Measurements from ENCODE around the gene ZNF230. TPM values are rescaled to one million over a fixed set of nuclear protein-coding genes. Genes with fewer than 3 reads are reported as not detected.
A peak's percentile ranks its signal among the peaks of the same experiment; 100 is the strongest.

The ZNF230 gene
- 3.0 and 3.6 TPM in 2 replicates for total RNA-seq
- 1.8 TPM for polyA plus RNA-seq (2012)

DNA sequence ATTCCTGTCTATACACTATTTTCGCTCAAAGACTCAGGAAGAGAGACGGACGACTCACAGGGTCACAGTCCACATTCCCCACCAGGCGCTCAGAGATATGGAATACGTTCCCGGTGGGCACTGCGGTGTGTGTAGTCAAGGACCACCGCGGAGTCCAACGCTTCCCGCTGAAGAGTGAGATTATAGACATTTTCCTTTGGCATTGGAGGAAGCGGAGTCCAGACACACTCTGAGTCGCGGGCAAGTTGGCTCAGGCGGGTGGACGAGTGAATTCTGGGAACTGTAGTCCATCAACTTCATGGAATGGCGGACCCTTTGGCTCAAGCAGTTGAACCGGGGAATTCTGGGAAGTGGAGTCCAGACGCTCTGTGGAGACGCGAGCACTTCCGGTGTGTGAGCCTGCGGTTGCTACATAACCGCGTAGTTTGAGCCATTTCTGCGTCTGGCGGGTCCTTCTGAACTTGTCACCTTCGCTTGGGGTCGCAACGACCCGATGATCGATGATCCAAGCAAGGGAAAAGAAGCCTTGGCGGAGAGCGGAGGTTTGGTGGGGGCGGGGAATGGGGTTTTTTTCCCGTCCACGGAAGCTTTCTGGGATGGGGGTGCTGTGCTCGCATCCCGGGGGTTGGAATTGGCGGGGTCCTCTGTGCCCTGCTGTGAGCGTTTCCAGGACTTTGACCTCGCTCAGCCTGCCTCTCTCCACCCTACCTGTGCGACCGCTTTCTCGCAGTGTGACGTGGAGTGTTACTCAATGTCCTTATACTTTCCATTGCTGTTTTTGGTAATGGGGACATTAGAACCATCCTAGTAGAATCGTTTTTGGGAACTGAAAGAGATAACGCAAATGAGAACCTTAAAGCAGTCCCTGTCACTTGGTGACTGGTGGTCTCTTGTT, at the start of gene ZNF230:
TSS of gene ZNF230 (plus strand) at position 392 of the 895 bp plus-strand sequence. CDS start 4,122 bp downstream, outside the sequence.
- DNase-seq (ENCODE audit: low read depth), result peak; percentile 97

DNA sequence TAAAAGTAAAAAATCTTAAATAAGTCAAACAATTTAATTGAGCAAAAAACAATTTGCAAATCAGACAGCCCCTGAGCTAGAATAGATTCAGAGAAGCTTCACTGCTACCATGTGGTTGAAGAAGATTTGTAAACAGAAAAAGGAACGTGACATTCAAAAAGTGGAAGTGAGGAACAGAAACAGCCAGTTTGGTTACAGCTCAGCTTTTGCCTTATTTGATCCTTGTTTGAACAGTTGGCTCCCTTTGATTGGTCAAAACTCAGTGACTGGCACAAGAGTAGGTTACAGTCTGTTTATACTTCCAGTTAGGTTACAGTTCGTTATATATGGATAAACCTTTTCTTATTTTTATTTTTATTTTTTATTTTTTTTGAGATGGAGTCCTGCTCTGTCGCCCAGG, 45.9 kb upstream of the ZNF230 start:
- no peak for DNase-seq (ENCODE audit: low read depth)

DNA sequence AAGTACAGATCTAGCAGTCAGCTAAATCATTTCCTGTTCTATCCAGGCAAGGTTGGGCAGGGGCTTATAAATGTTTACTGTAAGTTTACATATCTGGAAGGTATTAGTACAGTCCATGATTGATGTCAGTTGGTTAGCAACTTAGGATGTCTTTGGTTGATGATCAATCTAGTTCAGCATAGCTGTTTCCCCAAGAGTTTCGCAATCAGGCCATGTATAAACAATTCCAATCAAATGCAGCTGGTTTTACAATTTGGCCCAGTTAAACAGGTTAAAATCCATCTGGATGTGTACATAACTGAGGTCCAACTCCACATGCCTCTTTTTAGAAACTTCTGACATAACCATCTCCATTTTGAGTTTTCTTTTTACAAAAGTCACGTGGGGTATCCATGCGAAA, 44.9 kb upstream of the ZNF230 start:
- DNase-seq (ENCODE audit: low read depth), result no peak

DNA sequence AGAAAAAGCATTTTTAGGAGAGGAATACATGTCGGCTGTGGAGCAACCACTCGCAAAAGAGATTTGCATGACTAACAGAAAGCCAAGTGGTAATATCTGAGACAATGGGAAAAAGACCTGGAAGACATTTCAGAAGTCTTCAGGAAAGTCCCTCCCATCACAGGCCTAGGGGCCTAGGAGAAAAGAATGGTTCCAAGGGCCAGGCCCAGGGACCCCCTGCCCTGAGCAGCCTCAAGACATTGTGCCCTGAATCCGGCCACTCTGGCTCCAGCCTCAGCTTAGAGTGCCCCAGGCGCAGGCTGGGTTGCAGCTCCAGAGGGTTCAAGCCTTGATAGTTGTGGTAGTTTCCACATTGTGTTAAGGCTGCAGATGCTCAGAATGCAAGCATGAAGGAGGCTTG, 42.3 kb upstream of the ZNF230 start:
- no peak for DNase-seq (ENCODE audit: low read depth)

DNA sequence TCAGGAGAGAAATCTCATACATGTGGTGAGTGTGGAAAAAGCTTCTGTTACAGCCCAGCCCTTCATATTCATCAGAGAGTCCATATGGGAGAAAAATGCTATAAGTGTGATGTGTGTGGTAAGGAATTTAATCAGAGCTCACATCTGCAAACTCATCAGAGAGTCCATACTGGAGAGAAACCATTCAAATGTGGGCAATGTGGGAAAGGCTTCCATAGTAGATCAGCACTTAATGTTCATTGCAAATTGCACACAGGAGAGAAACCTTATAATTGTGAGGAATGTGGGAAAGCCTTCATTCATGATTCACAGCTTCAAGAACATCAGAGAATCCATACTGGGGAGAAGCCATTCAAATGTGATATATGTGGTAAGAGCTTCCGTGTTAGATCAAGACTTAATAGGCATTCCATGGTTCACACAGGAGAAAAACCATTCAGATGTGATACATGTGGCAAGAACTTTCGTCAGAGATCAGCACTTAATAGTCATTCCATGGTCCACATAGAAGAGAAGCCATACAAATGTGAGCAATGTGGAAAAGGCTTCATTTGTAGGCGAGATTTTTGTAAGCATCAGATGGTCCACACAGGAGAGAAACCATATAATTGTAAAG, 36.6 kb upstream of the ZNF230 start:
- peak; percentile 1 for DNase-seq (ENCODE audit: low read depth)

DNA sequence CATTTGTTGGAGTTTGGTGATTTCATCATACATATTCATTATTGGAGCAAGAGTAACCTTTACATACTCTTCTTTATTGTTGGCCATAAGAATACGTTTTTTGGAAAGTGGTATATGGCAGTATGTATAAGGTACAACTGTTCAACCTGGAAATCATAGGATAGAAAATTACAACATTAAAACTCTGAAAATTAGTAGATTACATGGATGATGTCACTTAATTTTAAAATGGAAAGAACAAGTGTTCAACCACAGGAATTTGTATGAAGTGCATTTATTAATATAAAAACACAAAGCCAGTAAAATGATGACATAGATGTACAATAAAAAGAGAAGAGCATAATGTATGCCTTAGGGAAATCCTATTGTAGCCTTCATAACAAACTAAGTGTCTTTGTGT, 26.0 kb upstream of the ZNF230 start:
- DNase-seq (ENCODE audit: low read depth), result no peak

DNA sequence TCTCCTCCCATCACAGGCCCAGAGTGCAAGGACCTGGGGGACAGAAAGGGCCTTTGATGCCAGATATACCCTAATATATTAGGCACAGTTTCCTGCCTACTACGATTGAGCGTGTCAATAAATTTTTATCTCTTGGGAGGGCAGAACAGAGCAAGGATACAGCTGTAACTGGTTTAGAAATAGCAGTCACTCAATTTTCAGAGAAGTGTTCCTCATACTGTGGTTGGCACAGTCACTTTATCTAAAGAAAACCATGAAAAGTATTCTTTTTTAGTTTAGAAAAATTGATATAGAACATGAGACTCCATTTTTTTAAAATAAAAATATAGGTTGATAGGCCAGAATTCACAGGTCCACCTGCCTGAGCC, 19.2 kb upstream of the ZNF230 start:
- DNase-seq (ENCODE audit: low read depth), result no peak

DNA sequence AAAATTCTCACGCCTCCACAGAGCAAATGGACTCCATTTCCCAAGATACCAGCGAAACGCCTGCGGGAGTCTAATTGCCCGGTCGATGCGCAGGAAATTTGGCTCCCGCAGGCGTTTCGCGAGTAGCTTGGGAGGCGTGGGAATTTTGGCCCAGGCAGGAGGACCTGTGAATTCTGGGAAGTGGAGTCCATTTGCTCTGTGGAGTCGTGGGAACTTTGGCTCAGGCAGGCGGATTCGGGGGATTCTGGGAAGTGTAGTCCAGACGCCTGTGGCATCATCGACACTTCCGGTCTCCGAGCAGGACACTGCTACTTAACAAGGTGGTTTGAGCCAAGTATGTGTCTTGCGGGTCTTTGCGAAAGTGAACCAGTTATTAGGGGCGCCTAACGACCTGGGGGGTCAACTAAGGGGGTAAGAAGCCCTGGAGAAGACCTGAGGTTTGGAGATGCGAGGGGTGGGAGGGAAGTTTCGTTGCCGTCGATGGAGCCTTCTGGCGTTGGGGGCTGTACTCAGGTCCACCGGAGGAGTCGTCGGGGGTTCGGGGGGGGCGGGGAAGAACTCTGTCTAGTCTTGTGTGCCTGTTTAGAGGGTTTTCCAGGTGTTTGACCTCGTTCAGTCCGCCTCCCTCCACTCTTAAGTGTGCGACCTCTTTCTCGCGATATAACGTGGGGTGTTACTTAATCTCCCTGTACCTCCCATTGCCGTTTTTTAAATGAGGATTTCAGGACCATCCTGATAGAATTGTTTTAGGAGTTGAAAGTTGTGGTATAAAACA, 18.7 kb upstream of the ZNF230 start, which contains the start of gene ZNF155:
TSS of gene ZNF155 (plus strand) at position 277 of the 775 bp plus-strand sequence. CDS start 4,356 bp downstream, outside the sequence.
- peak; percentile 99 for DNase-seq (ENCODE audit: low read depth)

DNA sequence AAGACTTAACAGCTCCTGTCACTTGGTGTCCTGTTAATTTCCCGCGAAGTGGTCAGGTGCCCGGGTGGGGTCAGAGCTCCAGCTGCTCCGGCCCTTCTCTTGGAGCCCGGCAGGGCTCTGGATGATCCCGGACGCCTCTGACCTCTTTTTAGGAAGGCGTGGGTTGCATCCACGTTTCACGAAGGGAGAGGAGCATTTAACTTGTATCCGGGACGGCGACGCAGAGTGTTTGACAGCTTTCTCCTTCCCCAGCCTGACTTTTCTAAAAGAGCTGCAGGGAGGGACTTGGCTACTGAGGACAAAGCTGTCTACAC, 18.1 kb upstream of the ZNF230 start:
- no peak for DNase-seq (ENCODE audit: low read depth)

DNA sequence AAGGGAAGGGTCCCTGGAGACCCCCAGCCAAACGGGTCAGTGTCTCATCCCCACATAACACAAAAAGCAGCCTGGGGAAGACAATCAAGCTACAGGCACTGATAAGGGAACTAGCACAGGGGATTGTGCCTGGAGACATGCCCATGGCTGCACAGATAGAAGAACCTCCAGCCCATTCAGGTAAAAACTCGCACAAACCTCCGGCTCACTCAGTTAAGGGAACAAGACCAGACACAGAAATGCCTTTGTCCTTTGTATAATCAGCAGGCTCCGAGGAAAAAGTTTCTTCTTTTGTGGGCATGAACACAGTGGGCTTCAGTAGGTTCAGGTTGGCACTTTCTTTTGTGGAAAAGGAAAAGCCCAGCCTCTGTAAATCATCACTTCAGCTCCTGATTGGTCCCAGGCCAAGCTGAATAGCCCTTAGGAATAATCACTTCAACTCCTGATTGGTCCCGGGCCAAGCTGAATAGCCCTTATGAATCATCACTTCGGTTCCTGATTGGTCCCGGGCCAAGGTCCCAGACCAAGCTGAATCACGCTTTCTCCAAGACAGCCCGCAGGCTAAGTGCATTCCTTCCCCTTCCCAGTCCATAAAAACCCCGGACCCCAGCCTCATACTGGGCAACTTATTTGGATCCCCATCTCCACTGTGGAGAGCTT, 5.0 kb upstream of the ZNF230 start:
- peak; percentile 4 for DNase-seq (ENCODE audit: low read depth)

DNA sequence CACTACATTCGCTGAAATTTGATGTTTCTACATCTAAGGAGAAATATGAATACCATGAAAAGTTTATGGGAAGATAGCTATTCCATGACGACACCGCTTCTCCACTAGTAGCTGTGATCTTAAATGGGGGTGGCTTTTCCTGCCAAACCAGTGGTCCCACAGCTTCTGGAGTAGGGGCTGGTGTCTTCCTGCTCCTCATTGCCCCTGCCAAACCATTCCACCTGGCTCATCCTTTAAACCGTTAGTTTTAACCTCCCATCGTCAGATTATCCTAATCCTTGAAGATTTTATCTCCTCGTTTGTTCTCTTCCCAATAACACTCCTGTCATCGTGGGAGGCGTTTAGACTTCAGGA, 568 bp upstream of the ZNF230 start:
- DNase-seq (ENCODE audit: low read depth), result no peak

DNA sequence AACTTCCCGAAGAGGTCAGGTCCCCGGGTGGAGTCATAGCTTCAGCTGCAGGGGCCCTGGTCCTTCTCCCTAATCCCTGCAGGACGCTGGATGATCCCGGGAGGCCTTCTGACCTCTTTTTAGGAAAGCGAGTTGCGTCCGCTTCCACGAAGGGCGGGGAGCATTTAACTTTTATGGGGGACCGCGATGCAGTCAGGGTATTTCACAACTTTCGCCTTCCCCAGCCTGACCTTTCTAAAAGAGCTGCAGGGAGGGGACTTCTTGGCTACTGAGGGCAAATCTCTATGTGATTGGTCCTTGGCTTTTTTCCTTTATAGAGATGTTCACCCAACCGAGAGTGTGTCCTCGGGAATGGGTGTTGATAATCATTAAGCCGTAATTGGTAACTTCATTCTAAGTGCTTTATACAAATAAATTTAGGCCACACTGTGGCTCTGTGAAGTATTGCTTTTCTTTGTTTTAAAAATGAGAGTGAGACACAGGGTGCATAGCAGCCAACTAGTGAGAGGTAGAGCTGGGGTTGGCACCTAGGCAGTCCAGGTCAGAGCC, 778 bp downstream of the ZNF230 start:
- peak; percentile 6 for DNase-seq (ENCODE audit: low read depth)

DNA sequence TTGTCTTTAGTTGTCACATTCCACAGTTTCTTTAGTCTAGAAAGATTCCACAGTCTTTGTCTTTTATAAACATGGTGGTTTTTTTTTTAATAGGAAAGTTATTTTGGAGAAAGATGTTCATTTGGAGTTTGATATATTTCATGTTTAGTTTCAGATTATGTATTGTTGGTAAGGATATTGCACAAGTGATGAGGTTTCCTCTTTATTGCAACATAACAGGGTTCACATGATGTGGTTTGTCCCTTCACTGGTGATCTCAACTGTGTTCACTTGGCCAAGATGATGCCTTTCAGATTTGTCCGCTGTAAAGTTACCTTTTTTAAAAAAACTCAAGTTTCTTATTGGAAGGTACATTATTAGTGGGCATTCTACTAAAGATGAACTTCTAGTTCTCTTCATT, 3.2 kb downstream of the ZNF230 start:
- DNase-seq (ENCODE audit: low read depth), result no peak

DNA sequence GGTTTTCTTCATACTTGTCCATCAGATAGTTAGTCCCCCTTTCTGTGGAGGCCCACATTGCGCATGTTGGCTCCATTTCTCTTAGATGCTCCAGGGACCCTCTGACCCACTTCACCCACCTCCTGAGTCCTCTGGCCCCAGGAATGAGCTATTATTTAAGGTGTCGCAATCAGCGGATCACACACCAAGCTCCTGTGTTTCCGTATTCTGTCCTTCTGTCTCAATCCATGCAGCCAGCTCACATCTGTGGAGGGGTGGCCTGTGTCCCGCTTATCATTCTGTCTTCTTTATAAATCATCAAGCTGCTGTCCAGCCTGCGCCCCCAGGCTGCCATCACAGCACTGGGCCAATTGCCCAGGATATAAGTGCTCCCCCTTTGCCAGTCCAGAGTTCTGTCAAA, 4.7 kb downstream of the ZNF230 start:
- no peak for DNase-seq (ENCODE audit: low read depth)

DNA sequence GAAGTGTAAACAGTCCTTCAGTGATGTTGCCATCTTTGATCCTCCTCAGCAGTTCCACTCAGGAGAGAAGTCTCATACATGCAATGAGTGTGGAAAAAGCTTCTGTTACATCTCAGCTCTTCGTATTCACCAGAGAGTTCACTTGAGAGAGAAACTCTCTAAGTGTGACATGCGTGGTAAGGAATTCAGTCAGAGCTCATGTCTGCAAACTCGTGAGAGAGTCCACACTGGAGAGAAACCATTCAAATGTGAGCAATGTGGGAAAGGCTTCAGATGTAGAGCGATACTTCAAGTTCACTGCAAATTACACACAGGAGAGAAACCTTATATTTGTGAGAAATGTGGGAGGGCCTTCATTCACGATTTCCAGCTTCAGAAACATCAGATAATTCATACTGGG, 7.7 kb downstream of the ZNF230 start:
- DNase-seq (ENCODE audit: low read depth), result no peak

DNA sequence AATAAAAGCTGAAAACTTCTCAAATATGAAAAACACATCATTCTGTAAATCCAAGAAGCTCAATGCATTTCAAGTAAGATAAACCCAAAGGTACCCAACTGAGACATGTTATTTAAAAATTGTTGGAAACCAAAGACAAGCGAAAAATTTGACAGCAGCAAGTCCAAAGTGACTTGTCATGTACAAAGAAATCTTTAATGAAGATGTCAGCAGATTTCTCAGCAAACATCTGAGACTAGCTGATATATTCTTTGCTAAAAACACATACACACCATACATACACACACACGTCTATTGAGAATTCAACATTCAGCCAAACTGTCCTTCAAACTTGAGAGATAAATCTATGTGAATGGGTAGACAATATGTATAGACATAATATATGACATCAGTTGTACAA, 16.7 kb downstream of the ZNF230 start:
- no peak for DNase-seq (ENCODE audit: low read depth)

DNA sequence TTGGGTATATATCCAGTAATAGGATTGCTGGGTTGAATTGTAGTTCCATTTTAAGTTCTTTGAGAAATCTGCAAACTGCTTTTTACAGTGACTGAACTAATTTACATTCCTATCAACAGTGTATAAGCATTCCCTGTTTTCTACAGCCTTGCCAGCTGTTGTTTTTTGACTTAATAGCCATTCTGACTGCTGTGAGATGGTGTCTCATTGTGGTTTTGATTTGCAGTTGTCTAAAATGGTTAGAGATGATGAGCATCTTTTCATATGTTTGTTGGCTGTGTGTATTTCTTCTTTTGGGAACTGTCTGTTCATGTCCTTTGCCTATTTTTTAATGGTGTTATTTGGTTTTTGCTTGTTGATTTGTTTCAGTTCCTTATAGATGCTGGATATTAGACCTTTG, 18.5 kb downstream of the ZNF230 start:
- DNase-seq (ENCODE audit: low read depth), result peak; percentile 55

DNA sequence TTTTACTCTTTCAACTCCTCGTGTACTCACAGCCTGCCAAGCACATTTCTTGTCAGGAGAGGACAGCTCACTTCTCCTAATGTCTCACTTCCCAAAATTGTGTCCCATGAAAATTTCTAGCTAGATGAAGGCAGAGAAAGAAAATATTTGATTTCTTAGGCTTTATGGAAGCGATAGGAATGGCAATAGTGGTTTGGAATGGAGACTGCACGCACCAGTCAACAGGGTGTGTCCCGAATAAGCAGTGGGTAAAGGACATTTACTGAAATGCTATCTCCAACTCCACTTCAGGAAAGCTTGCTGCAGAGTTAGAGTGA, 22.1 kb downstream of the ZNF230 start:
- DNase-seq (ENCODE audit: low read depth), result no peak

DNA sequence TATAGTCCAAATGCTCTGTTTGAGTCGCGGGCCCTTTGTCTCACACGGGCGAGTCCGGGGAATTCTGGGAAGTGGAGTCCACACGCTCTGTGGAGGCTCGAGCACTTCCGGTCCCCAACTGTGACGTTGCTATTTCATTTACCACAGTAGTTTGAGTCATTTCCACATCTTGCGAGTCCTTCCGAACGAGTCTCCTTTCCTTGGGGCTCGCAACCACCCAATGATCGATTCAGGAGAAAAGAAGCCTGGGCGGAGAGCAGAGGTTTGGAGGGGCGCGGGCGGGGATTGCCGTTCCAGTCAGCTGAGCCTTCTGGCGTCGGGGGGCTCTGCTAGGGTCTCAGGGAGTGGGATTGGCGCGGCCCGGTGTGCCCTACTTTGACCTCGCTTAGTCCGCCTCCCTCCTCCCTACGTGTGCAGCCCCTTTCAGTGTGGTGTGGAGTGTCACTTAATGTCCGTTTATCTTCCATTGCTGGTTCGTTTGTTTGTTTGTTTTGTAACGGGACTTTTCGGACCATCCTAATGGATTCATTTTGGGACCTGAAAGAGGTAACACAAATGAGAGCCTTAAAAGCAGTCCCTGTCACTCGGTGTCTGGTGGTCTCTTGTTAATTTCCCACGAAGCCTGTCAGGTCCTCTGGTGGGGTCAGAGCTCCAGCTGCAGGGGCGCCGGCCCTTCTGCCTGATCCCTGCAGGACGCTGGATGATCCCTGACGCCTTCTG, 22.6 kb downstream of the ZNF230 start, which contains the start of gene ZNF222:
TSS of gene ZNF222 (plus strand) at position 163 of the 720 bp plus-strand sequence. CDS start at position 221, 58 bp downstream.
- peak; percentile 92 for DNase-seq (ENCODE audit: low read depth)

DNA sequence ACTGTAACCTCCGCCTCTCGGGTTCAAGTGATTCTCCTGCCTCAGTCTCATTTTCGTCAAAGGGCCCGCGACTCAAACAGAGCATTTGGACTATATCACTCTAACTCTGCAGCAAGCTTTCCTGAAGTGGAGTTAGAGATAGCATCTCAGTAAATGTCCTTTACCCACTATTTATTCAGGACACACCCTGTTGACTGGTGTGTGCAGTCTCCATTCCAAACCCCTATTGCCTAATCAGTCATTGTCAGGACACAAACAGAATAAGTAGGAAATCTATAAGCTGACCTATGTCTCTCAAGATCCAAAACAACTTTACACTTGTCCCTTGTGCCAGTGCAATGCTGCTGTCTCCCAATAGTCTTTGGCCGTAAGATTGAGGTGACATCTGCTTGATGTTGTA, 23.9 kb downstream of the ZNF230 start:
- no peak for DNase-seq (ENCODE audit: low read depth)

Measured in myocyte (in vitro differentiated cells).